NCI-H1436 treated with DMSO at 0.1 percent for 48 hours (cell line): ENCODE results near the gene PSAT1.

Experiments used
- DNase-seq: peaks from one replicate; lab custom pipeline; 2025; lab: John Stamatoyannopoulos, UW

Gene PSAT1

GRCh38 chr9:78316166-78316892 is 19.4 kb downstream of the PSAT1 start:
- DNase-seq = no peak

DNA sequence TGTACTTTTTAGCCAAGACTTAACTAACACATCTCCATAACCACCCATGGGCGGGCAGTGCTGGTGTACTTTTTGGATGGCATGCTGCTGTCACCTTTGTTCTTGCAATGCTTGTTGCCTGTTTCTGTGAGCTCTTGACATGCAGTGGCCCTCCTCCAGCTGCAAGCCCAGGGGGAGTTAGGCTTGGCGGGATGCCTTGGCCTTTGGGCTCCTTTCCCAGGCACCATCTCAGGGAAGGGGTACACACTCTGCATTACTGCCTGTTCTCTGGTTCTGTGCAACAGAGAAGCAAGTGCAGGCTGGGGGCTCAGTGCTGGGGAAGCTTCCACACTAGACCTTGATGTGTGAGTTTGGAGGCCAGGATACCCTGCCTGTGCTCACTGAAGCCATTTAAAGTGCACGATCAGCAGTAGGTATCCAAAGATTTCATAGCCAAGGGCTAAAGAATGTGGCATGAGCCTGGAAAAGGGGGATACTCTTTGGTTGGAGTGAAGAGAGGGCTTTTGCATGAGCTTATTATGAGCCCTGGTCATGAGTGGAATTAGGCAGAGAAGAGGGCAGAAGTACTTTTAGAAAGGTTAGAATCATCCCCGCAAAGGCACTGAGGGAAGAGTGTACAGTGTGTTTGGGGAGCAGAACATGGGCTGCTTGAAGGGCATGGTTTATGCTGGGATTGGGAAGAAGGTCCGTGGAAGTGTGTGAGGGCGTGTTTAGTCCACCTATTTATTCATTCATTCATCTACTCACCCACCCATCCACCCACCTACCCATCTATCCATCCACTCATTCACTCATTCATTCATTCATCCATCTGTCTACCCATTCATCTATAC is 22.5 kb downstream of the PSAT1 start:
- DNase-seq = no peak

DNA sequence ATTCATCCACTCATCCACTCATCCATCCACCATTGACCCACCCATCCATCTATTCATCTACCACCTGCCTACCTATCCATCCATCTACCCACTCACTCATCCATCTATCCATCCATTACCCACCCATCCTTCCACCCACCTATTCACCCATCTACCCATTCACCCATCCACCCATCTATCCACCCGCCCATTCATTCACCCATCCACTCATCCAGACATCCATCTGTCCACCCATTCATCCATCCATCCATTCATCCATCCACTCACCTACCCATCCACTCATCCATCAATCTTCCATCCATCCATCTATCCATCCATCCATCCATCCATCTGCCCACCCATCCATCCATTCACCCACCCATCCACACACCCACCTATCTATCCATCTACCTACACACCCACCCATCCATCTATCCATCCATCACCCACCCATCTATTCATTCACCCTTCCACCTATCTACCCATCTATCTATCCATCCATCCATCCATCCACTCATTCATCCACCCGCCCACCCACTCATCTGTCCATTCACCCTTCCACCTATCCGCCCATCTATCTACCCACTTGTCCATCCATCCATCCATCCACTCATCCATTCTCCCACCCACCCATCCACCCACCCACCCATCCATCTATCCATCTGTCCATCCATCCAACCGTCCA is 23.2 kb downstream of the PSAT1 start:
- DNase-seq = no peak

DNA sequence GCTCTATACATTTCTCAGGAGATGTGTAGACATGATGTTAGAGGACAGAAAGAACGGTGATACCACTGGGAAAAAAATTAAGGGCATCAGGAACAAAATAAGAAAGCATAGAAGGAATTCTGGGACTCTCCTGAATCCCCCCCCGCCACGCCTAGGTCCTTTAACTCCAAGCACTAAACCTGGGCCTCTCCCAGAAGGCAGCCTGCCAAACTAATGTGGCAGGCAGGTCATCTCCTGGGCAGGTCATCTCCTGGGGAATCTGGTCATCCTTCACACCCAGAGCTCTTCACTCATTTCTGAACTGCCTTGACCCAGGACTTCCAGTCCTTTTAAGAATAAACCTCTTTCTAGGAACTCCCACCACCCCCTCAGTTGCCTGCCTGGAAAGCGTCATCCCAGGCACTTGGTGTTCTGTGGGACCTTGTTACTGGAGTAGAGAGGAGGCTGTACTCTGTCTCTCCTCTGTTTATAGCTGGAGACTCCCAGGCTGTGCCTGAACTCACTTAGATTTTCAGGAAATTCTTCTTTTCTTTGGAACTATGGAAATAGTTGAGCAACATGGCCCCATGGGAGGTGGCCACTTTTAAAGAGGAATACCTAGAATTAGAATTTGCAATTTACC is 24.1 kb downstream of the PSAT1 start:
- no peak for DNase-seq

GRCh38 chr9:78321505-78321904 is 24.6 kb downstream of the PSAT1 start:
- DNase-seq = no peak

DNA sequence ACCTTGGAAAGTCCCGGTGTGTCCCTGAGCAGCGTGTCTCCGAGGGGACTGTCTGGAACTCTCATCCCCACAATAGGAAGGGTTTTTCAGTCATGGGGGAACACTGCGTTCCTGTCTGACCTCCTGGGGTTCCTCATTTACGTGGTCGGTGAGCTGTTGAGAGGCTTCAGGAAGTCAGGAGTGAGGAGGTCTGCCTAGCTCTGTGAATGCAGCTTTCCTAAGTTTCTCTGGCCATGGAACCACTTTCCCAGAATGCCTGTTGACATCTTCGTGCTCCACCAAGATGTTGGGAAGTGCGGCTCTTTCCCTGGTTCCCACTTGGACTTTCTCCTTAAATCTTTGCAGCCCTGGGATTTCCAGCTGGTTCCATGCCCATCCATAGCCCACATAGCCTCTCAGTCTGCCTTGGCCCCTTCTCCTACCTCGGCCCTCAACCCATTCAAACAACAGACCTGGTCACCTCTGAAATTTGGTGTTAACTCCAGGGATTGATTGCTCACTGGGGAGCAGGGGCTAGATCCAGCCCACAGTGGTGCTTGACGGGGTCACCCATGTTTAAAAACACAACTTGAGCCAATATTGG is 27.2 kb downstream of the PSAT1 start:
- no peak for DNase-seq

GRCh38 chr9:78324682-78325081 is 27.8 kb downstream of the PSAT1 start:
- no peak for DNase-seq

GRCh38 chr9:78325343-78325742 is 28.4 kb downstream of the PSAT1 start:
- DNase-seq = no peak

DNA sequence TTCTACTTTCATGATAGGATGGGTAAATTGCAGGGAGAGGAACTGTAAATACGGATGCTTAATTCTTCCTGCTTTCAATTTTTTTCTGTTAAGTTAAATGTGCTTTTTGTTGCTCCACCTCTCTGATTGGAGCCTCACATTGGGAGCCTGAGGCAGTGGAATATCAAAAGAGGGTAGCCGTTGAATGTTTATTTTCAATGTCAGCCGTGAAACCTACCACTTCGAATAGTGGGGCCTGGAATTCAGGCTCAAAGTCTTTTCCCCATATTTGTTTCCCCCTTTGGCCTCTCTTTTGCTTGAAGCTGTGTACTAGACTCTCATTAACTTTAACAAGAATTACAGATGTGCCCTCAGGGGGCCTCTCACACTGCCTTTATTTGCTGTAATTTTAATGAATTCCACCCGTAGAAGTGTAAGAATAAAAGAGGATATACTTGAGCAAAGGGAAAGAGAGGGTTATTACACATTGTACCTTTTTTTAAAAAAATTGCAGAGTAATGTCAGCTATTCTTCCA is 29.0 kb downstream of the PSAT1 start:
- no peak for DNase-seq

DNA sequence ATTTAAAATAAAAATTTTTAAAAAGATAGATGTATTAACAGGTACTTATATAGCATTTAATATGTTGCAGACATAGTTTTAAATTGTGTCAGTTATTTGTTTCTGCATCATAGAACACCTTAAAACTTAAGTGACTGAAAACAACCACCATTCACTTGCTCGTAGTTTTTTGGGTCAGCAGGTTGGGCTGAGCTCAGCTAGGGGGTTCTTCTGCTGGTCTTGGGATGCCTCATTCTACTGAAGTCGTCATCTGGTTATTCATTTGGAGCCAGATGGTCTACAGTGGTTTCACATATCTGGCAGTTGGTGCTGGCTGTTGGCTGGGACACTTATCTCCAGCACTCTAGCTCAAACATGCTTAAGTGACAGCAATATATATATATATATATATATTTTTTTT is 29.6 kb downstream of the PSAT1 start:
- no peak for DNase-seq

- DNase-seq = no peak
Measured at GRCh38 chr9:78332381-78332780, 35.5 kb downstream of the PSAT1 start.

DNA sequence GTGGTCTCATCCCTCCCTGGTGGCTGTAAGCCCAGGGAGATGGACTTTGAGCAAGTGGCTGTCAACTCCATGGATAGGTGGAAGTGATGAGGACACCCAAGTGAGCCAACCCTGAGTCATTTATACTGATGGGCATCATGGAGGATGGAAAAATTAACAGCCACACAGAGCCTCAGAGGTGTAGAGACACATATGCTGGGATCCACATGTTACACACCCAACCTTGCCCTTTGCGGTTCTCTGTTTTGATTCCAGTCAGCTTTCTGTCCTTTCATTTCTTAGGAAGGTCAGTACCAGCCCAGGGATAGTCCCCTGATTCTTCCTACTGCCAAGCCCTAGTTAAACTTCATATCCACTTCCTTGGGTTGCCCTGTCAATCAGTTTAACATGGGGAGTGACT is 51.9 kb downstream of the PSAT1 start:
- DNase-seq = no peak

DNA sequence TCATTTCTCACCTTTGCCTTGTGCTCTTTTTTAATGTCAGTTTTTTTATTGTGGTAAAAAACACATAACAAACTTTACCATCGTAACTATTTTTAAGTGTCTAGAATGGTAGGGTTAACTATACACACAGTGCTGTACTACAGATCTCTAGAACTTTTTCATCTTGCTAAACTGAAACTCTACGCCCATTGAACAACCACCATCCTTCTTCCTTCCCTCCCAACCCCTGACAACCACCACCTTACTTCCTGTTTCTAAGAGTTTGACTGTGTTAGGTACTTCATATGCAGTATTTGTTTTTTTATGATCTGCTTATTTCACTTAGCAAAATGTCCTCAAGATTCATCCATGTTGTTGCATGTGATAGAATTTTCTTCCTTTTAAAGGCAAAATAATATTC is 54.9 kb downstream of the PSAT1 start:
- no peak for DNase-seq

DNA sequence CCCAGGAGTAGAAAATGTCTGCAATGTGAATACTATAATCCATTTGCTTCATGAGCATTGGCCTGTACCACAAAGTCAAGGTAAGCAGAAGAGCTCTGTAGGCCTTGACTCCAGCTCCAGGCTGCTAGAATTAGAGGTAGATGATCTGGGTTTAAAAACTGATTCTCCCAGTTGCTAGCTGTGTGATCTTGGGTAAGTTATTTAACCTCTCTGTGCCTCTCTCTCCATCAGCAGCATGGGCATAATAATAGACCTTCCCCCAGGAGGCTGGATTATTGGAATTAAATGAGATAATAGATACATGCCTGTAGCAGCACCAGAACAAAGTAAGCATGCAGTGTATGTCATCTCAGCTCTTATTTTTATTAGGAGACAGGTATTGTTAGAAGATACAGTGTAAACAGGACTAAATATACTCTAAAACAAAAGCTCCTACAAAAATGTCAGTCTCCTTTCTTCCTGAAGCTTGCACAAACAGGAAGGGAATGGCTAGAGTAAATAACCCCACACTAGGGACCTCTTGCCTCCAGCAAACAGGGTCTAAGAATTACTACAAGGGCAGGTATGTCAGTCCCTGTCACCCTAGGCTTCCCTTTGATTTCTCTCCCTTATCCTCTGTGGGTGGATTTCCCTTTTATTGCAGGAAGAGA is 57.5 kb downstream of the PSAT1 start:
- no peak for DNase-seq

- no peak for DNase-seq
Measured at GRCh38 chr9:78354989-78355388, 58.1 kb downstream of the PSAT1 start.

GRCh38 chr9:78356634-78357033 is 59.7 kb downstream of the PSAT1 start:
- no peak for DNase-seq

DNA sequence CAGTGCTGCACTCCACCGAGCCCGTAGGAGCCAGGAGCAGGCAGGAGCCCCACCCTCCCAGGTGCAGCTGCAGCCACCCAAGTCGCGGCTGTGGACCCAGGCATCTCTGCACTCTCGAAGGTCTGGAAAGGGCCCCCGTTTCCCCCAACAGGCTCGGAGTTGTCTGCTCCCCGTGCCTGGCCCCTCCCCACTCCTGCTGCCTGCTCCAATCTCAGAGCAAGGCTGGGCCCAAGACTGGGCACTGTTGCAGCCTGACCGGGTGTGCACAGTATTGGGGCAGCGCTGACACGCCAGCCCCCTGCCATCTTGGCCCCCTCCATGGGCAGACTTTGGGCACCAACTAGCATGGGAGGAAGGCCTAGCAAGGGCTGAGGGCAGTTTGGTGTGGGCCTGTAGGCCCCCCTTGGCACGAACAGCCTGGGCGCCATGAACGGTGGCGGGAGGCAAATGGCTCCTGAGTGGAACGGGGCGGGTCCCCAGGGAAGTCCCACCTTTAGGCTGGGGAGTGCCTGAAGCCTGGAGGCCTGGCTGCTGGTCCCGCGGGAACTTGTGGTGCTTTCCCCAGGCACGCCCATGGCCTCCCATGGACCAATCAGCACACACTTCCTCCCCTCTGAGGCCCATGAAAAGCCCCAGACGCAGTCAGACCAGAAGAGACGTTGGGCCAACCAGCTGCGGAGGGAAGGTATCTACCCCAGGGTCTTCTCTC is 60.4 kb downstream of the PSAT1 start:
- DNase-seq = no peak

GRCh38 chr9:78358329-78359051 is 61.6 kb downstream of the PSAT1 start:
- DNase-seq = no peak

GRCh38 chr9:78363221-78363620 is 66.3 kb downstream of the PSAT1 start:
- no peak for DNase-seq
